T follicular helper cell (primary cell): ENCODE measurements around the gene SAE1.
"Not testable (repeated sequence)": the region's sequence is repeated elsewhere in the genome, so short reads cannot be mapped to it uniquely, and the experiment has no call there.

Experiments used
- DNase-seq: peaks from one replicate; pipeline ENCODE4 v3.0.0-alpha.2; 2020; ENCODE audit warnings: low read depth

Gene SAE1

GRCh38 chr19:47240996-47241918 is 110.6 kb downstream of the SAE1 start:
- DNase-seq, result peak; percentile 90

GRCh38 chr19:47241919-47242577 is 111.4 kb downstream of the SAE1 start:
- DNase-seq, result no peak

DNA sequence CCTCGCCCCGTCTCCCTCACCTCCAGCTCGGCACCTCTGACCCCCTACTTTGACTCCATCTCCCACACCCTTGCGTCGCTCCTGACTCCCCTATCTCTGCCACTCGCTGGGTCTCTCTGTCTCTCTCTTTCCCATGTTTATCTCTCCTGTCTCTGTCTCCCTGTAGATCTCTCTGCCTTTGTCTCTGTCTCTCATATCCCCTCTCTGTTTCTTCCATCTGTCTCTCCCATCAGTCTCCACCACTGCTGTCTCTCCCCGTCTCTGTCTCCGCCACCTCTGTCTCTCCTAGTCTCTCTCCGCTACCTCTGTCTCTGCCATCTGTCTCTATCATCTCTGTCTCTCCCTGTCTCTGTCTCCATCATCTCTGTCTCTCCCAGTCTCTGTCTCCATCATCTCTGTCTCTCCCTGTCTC is 112.7 kb downstream of the SAE1 start:
- no peak for DNase-seq

- peak; percentile 77 for DNase-seq
Measured at GRCh38 chr19:47243776-47244547, 113.3 kb downstream of the SAE1 start.

DNA sequence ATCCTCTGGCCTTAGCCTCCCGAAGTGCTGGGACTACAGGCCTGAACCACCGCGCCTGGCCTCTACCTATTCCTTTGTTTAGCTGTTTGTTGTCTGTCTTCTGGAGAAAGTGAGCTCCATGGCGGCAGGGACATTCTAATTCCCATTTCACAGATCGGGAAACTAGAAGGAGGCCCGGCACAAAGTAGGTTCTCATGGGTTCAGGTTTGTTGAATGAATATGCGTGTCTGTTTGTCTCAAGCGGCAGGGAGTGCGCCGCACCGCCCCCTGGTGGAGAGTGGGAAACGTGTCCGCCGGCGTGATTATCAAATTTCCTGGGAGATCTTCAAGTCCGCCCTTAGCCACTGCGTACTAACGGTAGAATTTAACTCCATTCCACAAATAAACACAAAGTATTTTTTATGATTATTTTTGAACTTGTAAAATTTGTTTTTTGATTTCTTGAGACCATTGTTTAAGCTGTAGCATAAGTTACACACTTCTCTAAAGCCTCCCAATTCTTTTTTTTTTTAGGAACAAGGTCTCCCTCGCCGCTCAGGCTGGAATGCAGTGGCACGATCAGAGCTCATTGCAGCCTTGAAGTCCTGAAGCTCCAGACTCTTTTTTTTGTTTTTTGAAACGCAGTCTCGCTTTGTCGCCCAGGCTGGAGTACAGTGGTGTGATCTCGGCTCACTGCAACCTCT is 116.8 kb downstream of the SAE1 start:
- DNase-seq, result peak; percentile 68

DNA sequence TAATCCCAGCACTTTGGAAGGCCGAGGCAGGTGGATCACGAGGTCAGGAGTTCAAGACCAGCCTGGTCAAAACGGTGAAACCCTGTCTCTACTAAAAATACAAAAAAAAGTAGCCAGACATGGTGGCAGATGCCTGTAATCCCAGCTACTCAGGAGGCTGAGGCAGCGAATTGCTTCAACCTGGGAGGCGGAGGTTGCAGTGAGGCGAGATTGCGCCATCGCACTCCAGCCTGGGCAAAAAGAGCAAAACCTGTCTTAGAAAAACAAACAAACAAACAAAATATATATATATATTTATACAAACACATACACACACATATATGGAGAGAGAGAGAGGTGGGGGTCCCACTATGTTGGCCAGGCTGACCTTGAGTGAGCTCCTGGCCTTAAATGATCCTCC is 122.4 kb downstream of the SAE1 start:
- not testable (repeated sequence) for DNase-seq

GRCh38 chr19:47253467-47253881 is 122.8 kb downstream of the SAE1 start:
- no peak for DNase-seq

GRCh38 chr19:47253970-47254369 is 123.3 kb downstream of the SAE1 start:
- no peak for DNase-seq

DNA sequence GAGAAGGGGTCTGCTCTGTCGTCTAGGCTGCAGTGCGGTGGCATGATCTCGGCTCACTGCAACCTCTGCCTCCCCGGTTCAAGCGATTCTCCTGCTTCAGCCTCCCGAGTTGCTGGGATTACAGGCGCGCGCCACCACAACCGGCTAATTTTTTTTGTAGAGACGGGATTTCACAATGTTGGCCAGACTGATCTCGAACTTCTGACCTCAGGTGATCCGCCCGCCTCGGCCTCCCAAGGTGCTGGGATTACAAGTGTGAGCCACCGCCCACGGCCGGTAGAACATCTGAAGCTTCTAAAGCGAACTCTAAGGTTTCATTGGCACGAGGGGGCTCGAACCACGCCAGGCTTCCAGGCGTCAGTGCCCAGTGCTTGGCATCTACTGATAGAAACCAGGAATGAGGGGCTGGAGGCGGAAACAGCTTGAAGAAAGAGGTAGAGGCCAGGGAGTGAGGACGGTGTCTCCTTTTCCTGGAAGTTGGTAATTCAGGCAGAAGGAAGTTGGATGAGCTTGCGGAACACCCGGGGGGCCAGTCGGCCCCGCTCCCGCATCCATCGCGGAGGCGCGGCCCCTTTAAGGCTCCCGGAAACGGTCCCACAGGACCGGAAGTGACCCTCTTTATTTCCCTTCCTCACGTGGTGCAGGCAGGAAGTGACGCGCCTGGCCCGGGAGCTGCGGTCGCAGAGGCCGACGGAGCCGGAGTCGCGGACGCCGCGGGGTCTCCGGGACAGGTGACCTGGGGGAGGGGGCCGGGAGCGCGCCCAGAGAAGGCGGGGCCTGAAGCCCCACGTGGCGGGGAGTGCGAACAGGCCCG is 125.5 kb downstream of the SAE1 start, which contains the start of gene CCDC9:
TSS of gene CCDC9 (plus strand) at position 647 of the 814 bp plus-strand sequence. CDS start 1,876 bp downstream, outside the sequence.
- no peak for DNase-seq

DNA sequence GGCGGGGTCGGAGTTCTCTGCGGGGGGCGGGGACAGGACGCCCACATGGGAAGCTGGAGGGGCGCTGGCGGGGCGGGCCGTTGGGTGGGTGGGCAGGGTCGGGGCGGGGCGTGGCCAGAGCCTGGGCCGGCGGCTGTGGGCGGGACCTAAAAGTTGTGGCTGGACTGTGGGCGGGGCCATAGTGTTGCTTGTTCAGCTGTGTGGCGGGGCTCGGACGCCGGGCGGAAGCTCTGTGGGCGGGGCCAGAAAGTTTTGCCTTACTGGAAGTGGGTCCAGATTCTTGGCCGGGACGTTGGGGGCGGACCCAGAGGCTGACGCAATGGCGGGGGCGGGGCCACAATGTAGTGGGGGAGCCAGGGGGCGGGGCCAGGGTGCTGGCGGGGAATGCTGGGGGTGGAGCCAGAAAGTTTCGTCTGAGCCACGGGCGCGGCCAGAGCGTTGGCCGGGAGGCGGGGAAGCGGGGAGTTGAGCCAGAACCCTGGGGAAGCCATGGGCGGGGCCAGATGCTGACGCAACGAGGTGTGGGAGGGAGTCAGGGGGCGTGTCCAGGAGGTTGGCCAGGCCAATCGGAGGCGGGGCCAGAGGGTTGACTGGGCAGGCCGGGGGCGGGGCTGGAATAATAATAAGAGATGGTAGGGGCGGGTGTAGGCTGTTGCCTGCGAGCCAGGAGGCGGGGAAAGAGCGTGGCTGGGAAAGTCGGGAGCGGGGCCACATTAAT is 126.2 kb downstream of the SAE1 start:
- peak; percentile 97 for DNase-seq

- DNase-seq, result no peak
Measured at GRCh38 chr19:47257411-47258169, 127.0 kb downstream of the SAE1 start.

DNA sequence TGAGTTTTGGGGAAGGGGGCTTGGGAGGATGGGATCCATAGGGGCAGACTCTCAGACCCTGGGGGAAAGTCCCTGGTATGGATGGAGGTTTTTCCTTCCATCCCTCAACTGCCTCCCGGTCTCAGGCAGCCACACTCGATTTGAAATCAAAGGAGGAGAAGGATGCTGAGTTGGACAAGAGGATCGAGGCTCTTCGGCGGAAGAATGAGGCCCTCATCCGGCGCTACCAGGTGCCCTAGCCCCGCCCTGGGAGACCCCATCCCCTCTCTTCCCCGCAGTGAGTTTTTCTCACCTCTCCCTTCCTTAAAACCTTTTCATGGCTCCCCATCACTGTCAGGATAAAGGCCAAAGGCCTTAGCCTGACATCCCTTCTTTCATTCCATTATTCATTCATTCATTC is 127.8 kb downstream of the SAE1 start:
- DNase-seq, result no peak

DNA sequence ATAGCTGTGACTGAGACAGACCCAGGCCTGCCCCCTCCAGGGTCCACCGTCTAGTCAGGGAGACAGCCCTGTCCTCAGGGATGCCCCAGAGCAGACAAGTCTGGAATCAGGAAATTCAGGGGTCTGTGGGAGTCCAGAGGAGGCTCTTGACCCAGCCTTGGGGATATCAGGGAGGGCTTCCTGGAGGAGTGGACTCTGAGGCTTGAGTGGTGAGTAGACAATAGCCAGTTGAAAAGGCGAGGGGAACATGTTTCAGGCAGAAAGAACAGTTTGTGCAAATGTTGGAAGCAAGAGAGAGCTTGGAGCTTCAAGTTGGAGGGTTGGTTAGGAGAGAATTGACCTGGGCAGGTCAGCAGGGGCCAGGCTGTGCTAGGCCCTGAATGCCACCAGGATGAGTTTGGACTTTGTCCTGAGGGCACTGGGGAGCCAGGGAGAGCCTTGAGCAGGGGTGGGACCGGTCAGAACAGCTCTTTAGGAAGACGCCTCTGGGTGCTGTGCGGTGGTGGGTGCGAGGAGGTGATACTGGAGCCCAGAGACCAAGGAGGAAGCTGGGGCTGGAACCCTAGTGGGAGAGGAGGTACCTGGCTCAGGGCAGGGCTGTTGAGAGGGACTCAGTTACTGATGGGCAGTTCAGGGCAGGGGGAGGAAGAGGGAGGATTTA is 128.4 kb downstream of the SAE1 start:
- DNase-seq, result no peak
